ENCODE data around the gene OAT. TPM values are rescaled to one million over a fixed set of nuclear protein-coding genes. Genes with fewer than 3 reads are reported as not detected.

Gene OAT
- total RNA-seq, 6 experiments from 2014 or later, result 126 to 158 (median 137) TPM

DNA sequence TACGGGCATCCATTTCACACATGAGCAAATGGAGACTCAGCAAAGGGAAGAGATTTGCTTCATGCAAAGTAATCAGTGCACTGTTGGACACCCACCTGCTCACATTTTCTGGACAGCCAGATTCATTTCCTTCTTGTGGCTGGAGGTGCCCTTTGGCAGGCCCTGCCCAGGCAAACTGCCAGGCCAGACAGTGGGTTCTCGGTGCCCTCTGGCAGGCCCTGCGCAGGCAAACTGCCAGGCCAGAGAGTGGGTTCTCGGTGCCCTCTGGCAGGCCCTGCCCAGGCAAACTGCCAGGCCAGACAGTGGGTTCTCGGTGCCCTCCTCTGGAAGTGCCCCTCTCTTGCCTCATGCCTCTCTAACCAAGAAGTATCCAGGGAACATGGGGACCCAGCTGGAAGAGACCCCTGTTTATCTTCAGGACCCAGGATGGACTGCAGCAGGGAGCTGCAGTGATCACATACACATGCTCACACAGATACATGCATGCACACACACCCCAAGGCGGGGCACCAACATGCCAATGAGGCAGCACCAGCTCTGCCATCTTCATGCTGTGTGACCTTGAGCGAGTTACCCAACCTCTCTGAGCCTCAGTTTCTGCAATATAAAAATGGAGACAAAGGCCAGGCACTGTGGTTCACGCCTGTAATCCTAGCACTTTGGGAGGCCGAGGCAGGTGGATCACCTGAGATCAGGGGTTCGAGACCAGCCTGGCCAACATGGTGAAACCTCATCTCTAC, 67.1 kb downstream of the OAT start:
- no peak for TF ChIP-seq CTCF (IDR thresholded peaks at IDR 0.05)
- DNase-seq, result no peak
- no peaks in the 10 kb centered on the region for H3K9me3 Mint-ChIP-seq
- no peak overlapping the region for H3K4me3 Mint-ChIP-seq
- peaks cover 18% of the 10 kb centered on the region for H3K4me1 Mint-ChIP-seq (ENCODE audit: low read depth)
- peaks cover 12% of the 10 kb centered on the region for H3K27me3 Mint-ChIP-seq (ENCODE audit: insufficient read depth)
- H3K36me3 Mint-ChIP-seq (ENCODE audit: low read depth), result no peaks in the 10 kb centered on the region
- H3K27ac Mint-ChIP-seq, result no peak overlapping the region

DNA sequence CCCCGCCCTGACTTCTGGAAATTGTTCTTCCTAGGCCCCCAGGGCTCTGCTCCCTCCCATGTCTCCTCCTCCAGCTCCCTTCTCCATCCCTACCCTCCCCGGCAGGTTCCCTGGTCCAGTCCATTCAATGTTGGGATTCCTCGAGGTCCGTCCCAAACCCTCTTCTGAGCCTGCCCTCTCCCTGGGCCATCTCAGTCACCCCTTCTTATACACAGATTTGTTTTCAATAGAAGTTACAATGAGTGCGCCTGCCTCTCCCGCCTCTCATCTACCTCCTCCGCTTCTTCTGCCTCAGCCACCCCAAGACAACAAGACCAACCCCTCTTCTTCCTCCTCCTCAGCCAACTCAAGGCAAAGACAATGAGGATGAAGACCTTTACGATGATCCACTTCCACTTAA, 67.9 kb downstream of the OAT start:
- no peak overlapping the region for H3K4me3 Mint-ChIP-seq
- TF ChIP-seq CTCF (IDR thresholded peaks at IDR 0.05), result no peak
- peaks cover 13% of the 10 kb centered on the region for H3K4me1 Mint-ChIP-seq (ENCODE audit: low read depth)
- no peak for DNase-seq
- H3K9me3 Mint-ChIP-seq, result no peaks in the 10 kb centered on the region
- peaks cover 12% of the 10 kb centered on the region for H3K27me3 Mint-ChIP-seq (ENCODE audit: insufficient read depth)
- no peaks in the 10 kb centered on the region for H3K36me3 Mint-ChIP-seq (ENCODE audit: low read depth)
- H3K27ac Mint-ChIP-seq, result no peak overlapping the region

DNA sequence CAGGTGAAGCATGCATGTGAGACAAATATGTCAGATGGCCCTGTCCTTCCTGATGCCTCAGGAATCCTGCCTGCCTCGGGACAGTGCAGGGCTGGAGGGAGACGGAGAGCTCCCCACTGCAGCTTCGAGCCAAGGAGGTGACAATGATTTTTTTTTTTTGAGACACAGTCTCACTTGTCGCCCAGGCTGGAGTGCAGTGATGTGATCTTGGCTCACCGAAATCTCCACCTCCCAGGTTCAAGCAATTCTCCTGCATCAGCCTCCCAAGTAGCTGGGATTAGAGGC, 68.8 kb downstream of the OAT start:
- no peak for DNase-seq
- Mint-ChIP-seq H3K9me3 (no peaks in the 10 kb centered on the region), H3K27me3 (ENCODE audit: insufficient read depth) (peaks cover 15% of the 10 kb centered on the region), H3K4me3 (no peak overlapping the region), H3K27ac (no peak overlapping the region), H3K4me1 (ENCODE audit: low read depth) (peaks cover 8% of the 10 kb centered on the region), H3K36me3 (ENCODE audit: low read depth) (no peaks in the 10 kb centered on the region)
- TF ChIP-seq CTCF (IDR thresholded peaks at IDR 0.05), result no peak

DNA sequence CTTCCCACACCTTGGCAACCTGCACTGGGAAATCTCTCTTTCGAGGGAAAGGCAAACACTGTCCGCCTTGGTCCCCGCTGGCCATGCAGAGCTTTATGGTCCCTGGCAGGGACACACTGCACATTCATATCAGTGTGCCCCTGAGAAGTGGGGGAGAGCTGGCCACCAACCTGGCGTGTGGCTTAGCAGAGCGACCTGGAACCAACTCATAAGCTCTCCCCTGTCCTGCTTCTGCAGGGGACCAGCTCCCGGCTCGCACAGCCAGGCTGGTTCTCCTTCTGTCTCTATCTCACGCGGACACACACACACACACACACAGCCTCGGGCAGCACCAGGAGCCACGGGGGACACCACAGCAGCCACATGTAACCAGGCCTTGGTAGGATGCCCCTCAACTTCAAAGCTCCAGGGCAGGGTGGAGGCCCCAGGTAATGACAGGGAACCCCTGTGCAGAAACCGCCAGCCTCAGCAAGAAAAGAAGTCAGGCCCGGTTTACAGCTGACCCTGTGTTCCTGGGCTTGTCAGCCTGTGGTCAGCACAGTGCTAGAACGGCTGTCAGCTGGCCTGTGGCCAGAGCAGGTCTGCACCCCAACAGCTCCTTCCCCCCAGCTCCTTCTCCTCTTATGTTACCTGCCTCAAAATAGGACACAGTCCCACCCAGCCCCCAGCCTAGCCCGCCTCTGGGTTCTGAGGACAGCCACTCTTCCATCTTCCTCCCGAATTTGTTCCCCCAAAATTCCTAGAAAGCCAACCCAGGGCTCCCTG, 69.3 kb downstream of the OAT start:
- no peak for DNase-seq
- Mint-ChIP-seq H3K9me3 (no peaks in the 10 kb centered on the region), H3K4me3 (no peak overlapping the region), H3K4me1 (ENCODE audit: low read depth) (peaks cover 3% of the 10 kb centered on the region), H3K27me3 (ENCODE audit: insufficient read depth) (peaks cover 19% of the 10 kb centered on the region), H3K36me3 (ENCODE audit: low read depth) (no peaks in the 10 kb centered on the region), H3K27ac (no peak overlapping the region)
- TF ChIP-seq CTCF (IDR thresholded peaks at IDR 0.05), result no peak

DNA sequence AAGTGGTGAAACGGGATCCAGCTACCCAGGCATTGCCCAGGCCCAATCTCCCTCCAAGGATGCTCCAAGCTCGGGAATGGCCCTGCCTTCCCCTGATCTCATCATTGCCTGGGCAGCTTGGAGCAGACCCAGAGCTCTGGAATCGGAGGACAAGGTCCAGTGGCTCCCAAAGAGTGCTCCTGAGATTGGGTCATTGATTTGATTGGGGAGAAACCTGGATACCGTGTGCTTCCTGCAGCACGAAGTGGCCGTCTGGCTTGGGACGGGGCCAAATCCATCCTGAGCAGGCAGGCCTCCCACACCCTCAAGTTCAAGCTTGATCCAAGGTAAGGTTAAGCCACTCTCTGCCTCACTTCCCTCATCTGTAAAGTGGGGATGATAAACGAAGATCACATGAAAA, 69.9 kb downstream of the OAT start:
- no peak for TF ChIP-seq CTCF (IDR thresholded peaks at IDR 0.05)

More for the DNA sequence above, 69.9 kb downstream of the OAT start:
- H3K27ac Mint-ChIP-seq, result no peak overlapping the region
- no peak overlapping the region for H3K4me3 Mint-ChIP-seq
- no peaks in the 10 kb centered on the region for H3K4me1 Mint-ChIP-seq (ENCODE audit: low read depth)
- DNase-seq, result no peak
- no peaks in the 10 kb centered on the region for H3K9me3 Mint-ChIP-seq
- H3K36me3 Mint-ChIP-seq (ENCODE audit: low read depth), result no peaks in the 10 kb centered on the region
- peaks cover 18% of the 10 kb centered on the region for H3K27me3 Mint-ChIP-seq (ENCODE audit: insufficient read depth)

Data from HFFc6 (cell line).